NCI-H460 (cell line): ENCODE data around the gene ACAP1. TPM values are rescaled to one million over a fixed set of nuclear protein-coding genes. Genes with fewer than 3 reads are reported as not detected.
"Not testable (repeated sequence)": the region's sequence is repeated elsewhere in the genome, so short reads cannot be mapped to it uniquely, and the experiment has no call there.

Experiments used
- DNase-seq: peaks from one replicate; pipeline ENCODE4 v3.0.0-alpha.2; 2016; ENCODE audit warnings: low read depth; ENCODE audit errors: extremely low read depth
- total RNA-seq: library from RNA; depleted of rRNA; stranded (reverse); fragments of >200 nt; shearing (Covaris generic); gene quantifications from 2 replicates; pipeline ENCODE4 v1.2.3, GENCODE V29; 2014

ACAP1 gene
- total RNA-seq, 1 experiment from 2014 or later: 0.02 TPM

DNA sequence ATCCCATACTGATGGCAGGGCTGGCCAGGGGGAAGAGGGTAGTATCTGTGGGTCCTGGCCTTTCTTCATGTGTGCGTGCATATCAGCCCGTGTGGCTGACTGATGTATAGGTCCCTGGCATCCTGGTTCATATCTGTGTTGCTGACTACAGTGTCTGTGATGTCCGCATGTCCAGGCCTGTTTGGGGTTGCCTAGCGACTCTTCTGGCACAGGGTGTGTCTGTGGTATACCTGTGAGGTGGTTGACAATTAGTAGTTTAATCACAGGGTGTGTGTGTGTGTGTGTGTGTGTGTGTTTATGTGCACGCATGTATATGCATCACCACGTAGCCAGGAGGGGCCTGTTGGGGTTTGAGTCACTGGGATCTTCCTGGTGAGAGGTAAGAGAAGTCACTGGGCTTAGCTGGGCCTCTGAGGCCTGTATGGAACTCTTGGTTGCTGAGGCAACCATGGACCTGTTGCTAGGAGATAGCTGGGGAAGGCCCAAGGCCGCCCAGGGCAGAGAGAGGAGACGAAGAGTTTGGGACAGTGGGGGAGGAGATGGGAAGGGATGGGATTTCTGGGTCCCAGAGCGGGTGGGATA lies 18.0 kb downstream of the ACAP1 start:
- DNase-seq: no peak

DNA sequence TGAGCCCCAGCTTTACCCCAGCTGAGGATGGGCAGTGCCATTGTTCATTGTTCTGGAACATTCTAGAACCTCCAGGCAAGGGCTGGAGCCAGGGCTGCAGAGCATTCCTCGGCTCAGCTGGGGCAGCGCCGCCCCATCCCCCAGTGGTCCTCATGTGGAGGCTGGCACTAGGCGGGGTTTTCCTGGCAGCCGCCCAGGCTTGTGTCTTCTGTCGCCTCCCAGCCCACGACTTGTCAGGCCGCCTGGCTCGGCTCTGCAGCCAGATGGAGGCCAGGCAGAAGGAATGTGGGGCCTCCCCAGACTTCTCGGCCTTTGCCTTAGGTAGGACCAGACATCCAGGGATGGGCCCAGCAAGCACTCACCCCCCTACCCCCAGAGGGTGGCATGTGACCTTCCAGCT lies 18.7 kb downstream of the ACAP1 start, which contains the start of gene TMEM95:
TMEM95 (plus strand) TSS at position 104 of the 400 bp plus-strand sequence; CDS start at position 153, 49 bp downstream.
- DNase-seq: no peak

DNA sequence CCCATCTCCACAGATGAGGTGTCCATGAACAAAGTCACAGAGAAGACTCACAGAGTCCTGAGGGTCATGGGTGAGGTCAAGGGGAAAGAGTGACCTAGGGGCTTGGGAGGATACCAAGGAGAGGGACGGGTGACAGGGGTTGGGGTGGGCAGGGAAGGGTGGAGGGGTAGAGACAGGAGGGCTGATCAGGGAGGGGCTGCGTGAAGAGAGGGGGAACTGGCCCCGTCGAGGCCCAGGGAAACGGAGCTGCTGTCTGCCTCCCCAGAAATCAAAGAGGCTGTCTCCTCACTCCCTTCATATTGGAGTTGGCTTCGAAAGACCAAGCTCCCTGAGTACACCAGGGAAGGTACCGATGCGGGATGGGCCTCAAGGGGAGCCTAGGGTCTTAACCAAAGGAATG lies 19.2 kb downstream of the ACAP1 start:
- DNase-seq: no peak

GRCh38 chr17:7356072-7356549 lies 19.8 kb downstream of the ACAP1 start:
- DNase-seq: peak; percentile 75

DNA sequence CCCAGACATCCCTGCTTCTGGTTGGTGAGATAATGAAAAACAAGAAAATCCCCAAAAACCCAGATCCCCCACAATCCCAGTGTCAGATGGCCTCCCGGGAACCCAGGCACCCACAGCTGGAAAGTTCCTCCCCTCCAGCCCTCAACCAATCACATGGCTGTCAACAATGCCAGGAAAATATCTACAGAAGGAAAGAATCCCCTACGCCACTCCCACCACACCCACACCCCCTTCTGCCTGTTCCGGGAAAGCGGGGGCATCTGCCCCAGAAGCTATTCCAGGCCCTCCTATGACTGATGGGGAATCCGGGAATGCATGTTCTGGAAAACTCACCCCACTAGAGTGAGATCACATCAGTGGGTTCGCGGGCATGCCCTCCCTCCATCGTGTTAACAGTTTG lies 20.4 kb downstream of the ACAP1 start:
- no peak for DNase-seq

GRCh38 chr17:7357381-7357780 lies 21.1 kb downstream of the ACAP1 start:
- DNase-seq: no peak

- DNase-seq: no peak
These were observed 25.6 kb downstream of the ACAP1 start for GRCh38 chr17:7361906-7362305.

DNA sequence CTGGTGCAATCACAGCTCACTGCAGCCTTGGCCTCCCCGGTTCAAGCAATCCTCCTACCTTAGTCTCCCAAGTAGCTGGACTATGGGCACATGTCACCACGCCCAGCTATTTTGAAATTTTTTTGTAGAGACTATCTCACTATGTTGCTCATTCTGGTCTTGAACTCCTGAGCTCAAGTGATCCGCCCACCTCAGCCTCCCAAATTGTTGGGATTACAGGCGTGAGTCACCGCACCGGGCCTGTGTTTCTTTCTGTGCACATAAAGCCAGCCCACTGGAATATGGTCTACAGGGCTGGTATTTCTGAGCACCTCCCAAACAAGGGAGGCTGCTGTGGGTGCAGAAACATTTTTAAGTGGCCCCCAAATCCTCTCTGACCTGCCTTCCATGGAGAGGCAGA lies 27.0 kb downstream of the ACAP1 start:
- no peak for DNase-seq

DNA sequence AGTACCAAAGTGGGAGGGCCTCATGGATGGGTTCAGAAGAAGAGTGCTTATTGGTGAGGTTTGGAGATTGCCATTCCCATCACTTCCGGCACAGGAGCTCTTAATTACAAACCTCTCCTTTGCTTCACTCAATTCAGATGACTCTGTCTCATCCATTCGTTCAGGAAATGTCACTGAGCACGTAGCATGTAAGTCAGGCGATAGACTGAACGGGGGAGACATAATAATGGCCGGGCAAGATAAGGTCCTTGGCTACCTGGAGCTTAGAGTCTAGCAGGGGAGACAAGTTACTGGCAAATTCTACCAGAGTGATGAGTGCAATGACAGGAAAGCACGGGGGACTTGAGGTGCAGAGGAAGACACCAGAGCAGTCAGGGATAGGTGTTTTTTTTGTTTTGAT lies 29.6 kb downstream of the ACAP1 start:
- not testable (repeated sequence) for DNase-seq

- no peak for DNase-seq
These were observed 30.8 kb downstream of the ACAP1 start for GRCh38 chr17:7367083-7367482.

GRCh38 chr17:7367918-7368598 lies 31.7 kb downstream of the ACAP1 start:
- no peak for DNase-seq

DNA sequence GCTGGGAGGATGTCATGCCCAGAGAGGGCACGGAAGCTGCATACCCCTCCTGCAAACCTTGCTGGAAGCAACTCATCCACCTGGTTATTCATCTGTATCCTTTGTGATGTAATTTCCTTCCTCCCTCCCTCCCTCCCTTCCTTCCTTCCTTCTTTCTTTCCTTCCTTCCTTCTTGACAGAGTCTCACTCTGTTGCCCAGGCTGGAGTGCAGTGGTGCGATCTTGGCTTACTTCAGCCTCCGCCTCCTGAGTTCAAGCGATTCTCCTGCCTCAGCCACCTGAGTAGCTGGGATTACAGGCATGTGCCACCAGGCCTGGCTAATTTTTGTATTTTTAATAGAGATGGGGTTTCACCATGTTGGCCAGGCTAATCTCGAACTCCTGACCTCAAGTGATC lies 32.3 kb downstream of the ACAP1 start:
- DNase-seq: not testable (repeated sequence)

- no peak for DNase-seq
These were observed 33.5 kb downstream of the ACAP1 start for GRCh38 chr17:7369825-7370224.

- DNase-seq: no peak
These were observed 34.5 kb downstream of the ACAP1 start for GRCh38 chr17:7370853-7371252.

DNA sequence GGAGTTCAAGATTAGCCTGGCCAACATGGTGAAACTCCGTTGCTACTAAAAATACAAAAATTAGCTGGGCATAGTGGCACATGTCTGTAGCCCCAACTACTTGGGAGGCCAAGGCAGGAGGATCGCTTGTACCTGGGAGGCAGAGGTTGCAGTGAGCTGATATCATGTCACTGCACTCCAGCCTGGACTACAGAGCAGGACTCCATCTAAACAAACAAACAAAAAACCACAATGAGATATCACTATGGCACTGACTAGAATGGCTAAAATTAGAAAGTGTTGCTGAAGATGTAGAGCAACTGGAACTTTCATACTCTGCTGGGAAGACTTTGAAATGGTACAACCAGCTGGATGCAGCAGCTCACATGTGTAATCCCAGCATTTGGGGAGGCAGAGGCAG lies 38.0 kb downstream of the ACAP1 start:
- DNase-seq: no peak

- DNase-seq: no peak
These were observed 42.8 kb downstream of the ACAP1 start for GRCh38 chr17:7379134-7379533.

DNA sequence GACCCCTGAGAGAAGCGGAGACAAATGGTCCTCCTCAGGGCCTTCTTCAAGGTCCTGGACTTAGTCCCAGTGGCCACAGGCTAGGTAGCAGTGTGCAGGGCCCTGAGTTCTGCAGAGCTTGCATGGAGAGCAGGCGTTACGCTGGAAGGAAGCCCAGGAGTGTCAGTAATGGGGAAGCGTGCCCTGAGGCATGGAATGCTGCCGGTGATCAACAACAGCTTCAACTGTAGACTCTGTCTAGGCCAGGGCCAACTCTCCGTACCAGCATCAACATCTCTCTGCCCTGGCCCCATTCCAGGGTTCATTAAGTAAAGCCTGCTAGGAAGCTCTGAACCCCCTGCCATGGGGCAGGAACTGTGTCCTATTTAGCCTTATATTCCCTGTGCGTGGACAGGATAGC lies 44.0 kb downstream of the ACAP1 start:
- DNase-seq: no peak

DNA sequence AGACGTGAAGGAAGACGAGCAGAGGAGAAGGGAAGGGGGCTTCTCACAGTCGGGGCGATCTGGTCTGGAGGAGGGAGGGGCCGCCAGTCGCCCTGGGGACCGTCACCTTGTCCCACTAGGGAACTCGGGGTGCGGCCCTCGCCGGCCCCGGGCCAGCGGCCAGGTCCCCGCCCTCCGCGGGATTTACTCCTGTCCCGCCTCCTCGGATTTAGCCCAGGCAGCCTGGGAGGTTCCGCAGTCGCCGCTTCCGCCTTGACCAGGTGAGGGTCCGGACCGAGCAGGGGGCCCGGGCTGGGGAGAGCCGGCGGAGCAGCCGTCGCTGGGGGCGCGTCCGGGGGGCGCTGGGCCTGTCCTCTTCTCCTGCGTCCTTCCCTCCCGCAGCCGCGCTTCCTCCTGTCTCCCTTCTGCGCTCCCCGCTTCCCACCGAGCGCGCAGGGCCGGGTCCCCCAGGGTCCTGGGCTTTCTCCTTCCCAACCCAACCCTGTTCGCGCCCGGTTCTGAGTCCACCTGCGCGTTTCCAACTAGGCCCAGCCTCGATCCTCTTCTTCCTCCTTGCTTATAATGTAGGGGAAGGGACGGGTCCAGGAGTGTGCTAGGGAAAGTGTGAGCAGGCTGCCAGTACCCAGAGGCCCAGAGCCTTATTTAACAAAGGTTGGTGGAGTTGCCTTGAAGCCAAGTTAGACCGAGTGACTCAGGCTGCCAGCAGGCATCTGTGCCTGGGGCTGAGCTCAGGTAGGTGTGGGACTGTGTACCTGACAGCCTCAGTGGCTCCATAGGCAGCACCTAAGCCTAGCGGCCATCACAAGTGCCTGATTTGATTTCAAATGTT lies 44.7 kb downstream of the ACAP1 start, which contains the start of gene TNK1:
TNK1 (plus strand) TSS at position 235 of the 829 bp plus-strand sequence. CDS start 1,838 bp downstream, outside the sequence.
- no peak for DNase-seq

GRCh38 chr17:7382901-7383300 lies 46.6 kb downstream of the ACAP1 start:
- no peak for DNase-seq

DNA sequence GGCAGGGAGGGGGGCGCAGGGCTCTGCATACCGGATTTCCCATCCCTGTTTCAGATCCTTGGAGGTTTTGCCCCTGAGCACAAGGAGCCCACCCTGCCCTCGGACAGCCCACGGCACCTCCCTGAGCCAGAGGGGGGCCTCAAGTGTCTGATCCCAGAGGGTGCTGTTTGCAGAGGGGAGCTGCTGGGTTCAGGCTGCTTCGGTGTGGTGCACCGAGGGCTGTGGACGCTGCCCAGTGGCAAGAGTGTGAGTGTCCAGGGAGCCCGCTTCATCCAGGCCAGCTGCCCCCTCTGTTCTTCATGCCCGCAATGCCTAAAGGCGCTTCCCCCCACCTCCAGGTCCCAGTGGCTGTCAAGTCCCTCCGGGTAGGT lies 47.0 kb downstream of the ACAP1 start:
- DNase-seq: no peak

GRCh38 chr17:7383742-7384488 lies 47.6 kb downstream of the ACAP1 start:
- no peak for DNase-seq
